Mesothelial cell of epicardium (in vitro differentiated cells): ENCODE results near the gene TMIGD1. TPM values are rescaled to one million over a fixed set of nuclear protein-coding genes. Genes with fewer than 3 reads are reported as not detected.

Experiments
- DNase-seq, 2 experiments: peaks; one replicate each; pipeline ENCODE4 v3.0.0; 2021; ENCODE audit warnings: low spot score in 2 of 2; ENCODE audit not compliant: unreplicated experiment in 2 of 2
- H3K27ac Mint-ChIP-seq: 2 replicates; pipeline ENCODE4 v1.8.0; 2021; ENCODE audit warnings: mixed read lengths
- H3K27me3 Mint-ChIP-seq: 2 replicates; pipeline ENCODE4 v1.8.0; 2021; ENCODE audit warnings: low read depth, mixed read lengths
- H3K36me3 Mint-ChIP-seq: 2 replicates; pipeline ENCODE4 v1.8.0; 2021; ENCODE audit warnings: mixed read lengths
- H3K4me1 Mint-ChIP-seq: 2 replicates; pipeline ENCODE4 v1.8.0; 2021; ENCODE audit warnings: mixed read lengths
- H3K4me3 Mint-ChIP-seq: 2 replicates; pipeline ENCODE4 v1.8.0; 2021; ENCODE audit warnings: mild to moderate bottlenecking, moderate library complexity, mixed read lengths
- H3K9me3 Mint-ChIP-seq: 2 replicates; pipeline ENCODE4 v1.8.0; 2021; ENCODE audit warnings: mixed read lengths
- total RNA-seq: library from RNA; stranded (reverse); gene quantifications from 3 replicates; pipeline ENCODE4 v1.2.1, GENCODE V29; 2021
- TF ChIP-seq, protein P1 (sequence below): fragments of 200-600 bp; sonication (generic); IDR thresholded peaks from one replicate; pipeline ENCODE4 v1.5.0; 2021; ENCODE audit warnings: antibody characterized with exemption; ENCODE audit not compliant: unreplicated experiment

The TMIGD1 gene
- total RNA-seq, 1 donor from 2014 or later: not detected

DNA sequence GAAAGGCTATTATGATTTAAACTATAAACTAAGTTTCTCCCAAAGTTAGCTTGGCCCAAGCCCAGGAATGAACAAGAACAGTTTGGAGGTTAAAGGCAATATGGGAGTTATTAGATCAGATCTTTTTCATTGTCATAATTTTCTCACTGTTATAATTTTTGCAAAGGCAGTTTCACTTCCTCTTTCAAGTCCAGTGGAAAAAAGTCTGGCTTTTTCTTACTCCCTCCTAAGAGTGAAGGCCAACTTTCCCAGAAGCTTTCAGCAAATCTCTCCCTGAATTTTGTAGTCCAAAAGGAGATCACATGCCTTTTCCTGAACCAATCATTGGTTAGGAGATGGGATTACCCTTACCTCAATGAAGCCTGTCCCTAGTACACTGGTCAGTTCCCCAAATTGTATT lies 33.0 kb downstream of the TMIGD1 start:
- peaks cover 7% of the 10 kb centered on the region for H3K27me3 Mint-ChIP-seq
- H3K4me1 Mint-ChIP-seq: no peaks in the 10 kb centered on the region
- no peak for DNase-seq
- H3K27ac Mint-ChIP-seq: no peak overlapping the region
- TF ChIP-seq, protein P1, sequence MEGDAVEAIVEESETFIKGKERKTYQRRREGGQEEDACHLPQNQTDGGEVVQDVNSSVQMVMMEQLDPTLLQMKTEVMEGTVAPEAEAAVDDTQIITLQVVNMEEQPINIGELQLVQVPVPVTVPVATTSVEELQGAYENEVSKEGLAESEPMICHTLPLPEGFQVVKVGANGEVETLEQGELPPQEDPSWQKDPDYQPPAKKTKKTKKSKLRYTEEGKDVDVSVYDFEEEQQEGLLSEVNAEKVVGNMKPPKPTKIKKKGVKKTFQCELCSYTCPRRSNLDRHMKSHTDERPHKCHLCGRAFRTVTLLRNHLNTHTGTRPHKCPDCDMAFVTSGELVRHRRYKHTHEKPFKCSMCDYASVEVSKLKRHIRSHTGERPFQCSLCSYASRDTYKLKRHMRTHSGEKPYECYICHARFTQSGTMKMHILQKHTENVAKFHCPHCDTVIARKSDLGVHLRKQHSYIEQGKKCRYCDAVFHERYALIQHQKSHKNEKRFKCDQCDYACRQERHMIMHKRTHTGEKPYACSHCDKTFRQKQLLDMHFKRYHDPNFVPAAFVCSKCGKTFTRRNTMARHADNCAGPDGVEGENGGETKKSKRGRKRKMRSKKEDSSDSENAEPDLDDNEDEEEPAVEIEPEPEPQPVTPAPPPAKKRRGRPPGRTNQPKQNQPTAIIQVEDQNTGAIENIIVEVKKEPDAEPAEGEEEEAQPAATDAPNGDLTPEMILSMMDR: no peak
- H3K36me3 Mint-ChIP-seq: no peaks in the 10 kb centered on the region
- H3K4me3 Mint-ChIP-seq: no peak overlapping the region
- peaks cover 8% of the 10 kb centered on the region for H3K9me3 Mint-ChIP-seq

DNA sequence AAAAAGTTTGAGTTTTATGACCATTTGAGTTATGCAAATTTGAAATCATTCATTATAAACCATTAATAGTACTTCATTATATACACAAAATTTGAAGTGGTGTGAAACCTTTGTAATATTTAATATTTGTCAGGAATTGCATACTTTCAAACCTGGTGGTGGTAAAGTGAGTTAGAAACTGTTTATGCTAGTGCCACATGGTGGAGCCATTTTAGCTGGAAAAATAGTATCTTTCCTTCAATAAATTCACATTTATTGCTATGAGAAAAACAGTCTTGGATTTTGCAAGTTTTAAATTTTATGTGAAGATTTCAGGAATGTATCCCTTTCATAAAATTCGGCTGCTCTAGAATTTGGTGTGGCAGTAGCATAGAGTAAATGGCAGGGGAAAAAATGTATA lies 34.9 kb downstream of the TMIGD1 start:
- Mint-ChIP-seq H3K4me1 (no peaks in the 10 kb centered on the region), H3K27ac (no peak overlapping the region), H3K27me3 (peaks cover 7% of the 10 kb centered on the region), H3K36me3 (no peaks in the 10 kb centered on the region), H3K4me3 (no peak overlapping the region), H3K9me3 (peaks cover 8% of the 10 kb centered on the region)
- DNase-seq: no peak
- TF ChIP-seq, protein P1: no peak

GRCh38 chr17:30297715-30298114 lies 36.1 kb downstream of the TMIGD1 start:
- Mint-ChIP-seq H3K4me1 (no peaks in the 10 kb centered on the region), H3K27ac (no peak overlapping the region), H3K36me3 (no peaks in the 10 kb centered on the region), H3K9me3 (peaks cover 8% of the 10 kb centered on the region), H3K4me3 (no peak overlapping the region), H3K27me3 (peaks cover 7% of the 10 kb centered on the region)
- no peak for DNase-seq
- TF ChIP-seq, protein P1: no peak

DNA sequence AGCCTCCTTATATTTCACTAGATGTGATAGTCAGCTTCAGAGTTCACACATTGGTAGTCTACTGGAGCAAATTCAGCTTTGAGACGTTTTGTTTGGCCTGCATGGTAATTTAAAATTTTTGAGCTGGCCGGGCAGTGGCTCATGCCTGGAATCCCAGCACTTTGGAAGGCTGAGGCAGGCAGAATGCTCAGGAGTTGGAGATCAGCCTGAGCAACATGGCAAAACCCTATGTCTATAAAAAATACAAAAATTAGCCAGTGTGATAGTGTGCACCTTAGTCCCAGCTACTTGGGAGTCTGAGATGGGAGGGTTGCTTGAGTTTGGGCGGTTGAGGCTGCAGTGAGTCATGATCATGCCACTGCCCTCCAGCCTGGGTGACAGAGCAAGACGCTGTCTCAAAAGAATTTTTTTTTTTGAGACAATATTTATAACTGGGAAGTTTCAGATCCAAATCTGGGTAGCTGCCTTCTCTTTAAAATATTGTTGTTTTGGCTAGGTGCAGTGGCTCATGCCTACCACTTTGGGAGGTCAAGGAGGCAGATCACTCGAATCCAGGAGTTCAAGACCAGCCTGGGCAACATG lies 37.3 kb downstream of the TMIGD1 start:
- peaks cover 7% of the 10 kb centered on the region for H3K27me3 Mint-ChIP-seq
- no peaks in the 10 kb centered on the region for H3K4me1 Mint-ChIP-seq
- no peaks in the 10 kb centered on the region for H3K36me3 Mint-ChIP-seq
- DNase-seq: no peak
- peaks cover 8% of the 10 kb centered on the region for H3K9me3 Mint-ChIP-seq
- H3K27ac Mint-ChIP-seq: no peak overlapping the region
- TF ChIP-seq, protein P1: no peak
- no peak overlapping the region for H3K4me3 Mint-ChIP-seq

- no peak overlapping the region for H3K27ac Mint-ChIP-seq
- DNase-seq: no peak
Measured at GRCh38 chr17:30292286-30292858, 41.5 kb downstream of the TMIGD1 start.

More at GRCh38 chr17:30292286-30292858, 41.5 kb downstream of the TMIGD1 start:
- H3K9me3 Mint-ChIP-seq: no peaks in the 10 kb centered on the region
- TF ChIP-seq, protein P1: no peak
- peak overlapping the region; percentile 62 for H3K4me3 Mint-ChIP-seq
- peaks cover 12% of the 10 kb centered on the region for H3K4me1 Mint-ChIP-seq
- H3K27me3 Mint-ChIP-seq: peaks cover 5% of the 10 kb centered on the region
- H3K36me3 Mint-ChIP-seq: peaks cover 7% of the 10 kb centered on the region
